GM12892 (cell line): ENCODE data around the gene RPS14.

Source experiments
- POLR2A ChIP-seq: IDR thresholded peaks from 2 replicates; pipeline ENCODE4 v1.6.1; 2011; ENCODE audit warnings: low read depth, low read length, control low read depth
- POLR2AphosphoS5 ChIP-seq: IDR thresholded peaks from 2 replicates; pipeline ENCODE4 v1.6.1; 2011; ENCODE audit warnings: low read depth, low read length, control low read depth
- TAF1 ChIP-seq: IDR thresholded peaks from 2 replicates; pipeline ENCODE4 v1.6.1; 2011; ENCODE audit warnings: low read depth, mild to moderate bottlenecking, control low read depth, low read length, borderline replicate concordance

DNA sequence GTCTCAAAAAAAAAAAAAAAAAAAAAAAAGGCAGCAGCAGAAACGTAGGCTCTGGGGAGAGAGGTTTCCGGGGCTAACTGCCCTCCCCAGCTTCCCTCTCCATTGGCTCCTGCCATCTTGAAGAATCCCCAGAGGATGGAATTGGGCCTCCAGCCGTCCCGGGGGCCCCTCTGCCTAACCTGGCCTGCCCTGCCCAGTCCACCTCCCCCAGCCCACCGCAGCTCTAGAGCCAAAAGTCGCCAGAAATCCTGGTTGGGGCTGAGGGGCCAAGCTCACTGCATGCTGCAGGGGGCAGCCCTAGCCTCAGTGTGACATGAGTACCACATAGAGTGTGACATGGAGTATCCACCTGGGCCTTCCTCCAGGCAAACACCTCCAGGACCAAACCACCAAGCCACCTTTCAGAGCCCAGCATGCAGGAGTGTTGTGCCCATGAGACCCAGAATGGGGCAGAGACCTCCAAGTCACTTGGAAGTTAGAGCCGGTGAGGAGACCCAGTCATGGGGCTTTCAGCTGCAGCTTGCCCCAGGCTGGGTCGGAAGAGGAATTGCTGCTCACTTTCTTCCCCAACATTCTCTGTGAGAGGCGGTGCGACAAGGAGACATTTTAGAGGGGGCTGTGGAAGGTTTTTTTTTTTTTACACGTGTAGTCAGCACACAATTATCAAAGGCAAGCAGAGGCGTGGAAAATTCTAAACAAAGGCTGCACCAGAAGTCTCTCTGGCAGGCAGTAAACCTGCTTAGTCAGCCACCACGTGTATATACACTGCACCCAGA, 54.4 kb downstream of the RPS14 start:
- TF ChIP-seq TAF1 (no peak), POLR2AphosphoS5 (no peak), POLR2A (peak; percentile 35; the same call in 1 of the 2 replicates)
